T-helper 1 cell (primary cell): ENCODE data around the gene LGALS13.
A peak's percentile ranks its signal among the peaks of the same experiment; 100 is the strongest.

ENCODE experiments used
- DNase-seq, 5 donors: peaks; one replicate each; pipeline ENCODE4 v3.0.0-alpha.2; 2012 to 2020
- total RNA-seq, 4 donors: gene quantifications; one replicate each; lab custom pipeline; 2026; lab: John Stamatoyannopoulos, UW

LGALS13 gene
- 0 reads per million in 4 donors for total RNA-seq

GRCh38 chr19:39602224-39602623, at the start of gene LGALS13:
LGALS13 (plus strand) TSS chr19:39602524; CDS start chr19:39602569, 45 bp downstream.
- DNase-seq: no peak

- no peak for DNase-seq
These were observed 49.2 kb upstream of the LGALS13 start for GRCh38 chr19:39553082-39553652.

- DNase-seq: no peak
These were observed 47.5 kb upstream of the LGALS13 start for GRCh38 chr19:39554701-39555311.

GRCh38 chr19:39555883-39556282, 46.4 kb upstream of the LGALS13 start:
- no peak for DNase-seq

GRCh38 chr19:39557811-39558623, 44.3 kb upstream of the LGALS13 start:
- DNase-seq: peak in 1 of 5 donors; percentile 43

GRCh38 chr19:39558624-39559117, 43.7 kb upstream of the LGALS13 start:
- peak in 1 of 5 donors; percentile 33 for DNase-seq

- no peak for DNase-seq
These were observed 38.9 kb upstream of the LGALS13 start for GRCh38 chr19:39563408-39563807.

GRCh38 chr19:39566064-39566463, 36.3 kb upstream of the LGALS13 start:
- DNase-seq: no peak

GRCh38 chr19:39568604-39569003, 33.7 kb upstream of the LGALS13 start:
- no peak for DNase-seq

- DNase-seq: no peak
These were observed 19.9 kb upstream of the LGALS13 start for GRCh38 chr19:39582442-39582841.

GRCh38 chr19:39582891-39583625, 19.3 kb upstream of the LGALS13 start:
- DNase-seq: no peak

- DNase-seq: no peak
These were observed 14.8 kb upstream of the LGALS13 start for GRCh38 chr19:39587496-39587895.

GRCh38 chr19:39588066-39588465, 14.3 kb upstream of the LGALS13 start:
- no peak for DNase-seq

- DNase-seq: no peak
These were observed 12.1 kb upstream of the LGALS13 start for GRCh38 chr19:39590265-39590664.

GRCh38 chr19:39592381-39592780, 9.9 kb upstream of the LGALS13 start:
- no peak for DNase-seq

- DNase-seq: no peak
These were observed 6.4 kb upstream of the LGALS13 start for GRCh38 chr19:39595950-39596349.

GRCh38 chr19:39596911-39597310, 5.4 kb upstream of the LGALS13 start:
- no peak for DNase-seq

GRCh38 chr19:39599116-39599515, 3.2 kb upstream of the LGALS13 start:
- no peak for DNase-seq

- DNase-seq: no peak
These were observed 1.5 kb downstream of the LGALS13 start for GRCh38 chr19:39603825-39604224.

GRCh38 chr19:39607021-39607420, 4.7 kb downstream of the LGALS13 start:
- no peak for DNase-seq

- no peak for DNase-seq
These were observed 5.2 kb downstream of the LGALS13 start for GRCh38 chr19:39607561-39607960.

- no peak for DNase-seq
These were observed 11.3 kb downstream of the LGALS13 start for GRCh38 chr19:39613597-39613996.

GRCh38 chr19:39617745-39618144, 15.4 kb downstream of the LGALS13 start:
- DNase-seq: no peak
